Gastroesophageal sphincter (tissue), 4 donors: Measurements from ENCODE around the gene TSPAN9. TPM values are rescaled to one million over a fixed set of nuclear protein-coding genes. Genes with fewer than 3 reads are reported as not detected.

Experiments used
- ATAC-seq: fragments of 150-250 bp; one replicate; pipeline ENCODE4 v1.9.1; 2016; ENCODE audit warnings: mild to moderate bottlenecking, moderate library complexity
- H3K27ac ChIP-seq, 4 donors: fragments of 200-600 bp; sonication (generic) in 3 of 4; 1 replicate in 3 of 4; 2 replicates in 1 of 4; pipeline ENCODE4 v1.5.1; 2016 to 2019
- H3K27me3 ChIP-seq: fragments of 200-600 bp; sonication (generic); one replicate; pipeline ENCODE4 v1.5.1; 2019
- H3K36me3 ChIP-seq, 2 donors: fragments of 200-600 bp; sonication (generic); one replicate each; pipeline ENCODE4 v1.5.1; 2019; ENCODE audit warnings: control low read depth in 1 of 2
- H3K4me1 ChIP-seq, 3 donors: fragments of 200-600 bp; sonication (generic); 1 replicate in 2 of 3; 2 replicates in 1 of 3; pipeline ENCODE4 v1.5.1; 2016 to 2019; ENCODE audit warnings: control low read depth in 2 of 3
- H3K4me3 ChIP-seq, 2 donors: fragments of 200-600 bp; sonication (generic); one replicate each; pipeline ENCODE4 v1.5.1; 2019; ENCODE audit warnings: mild to moderate bottlenecking in 1 of 2, moderate library complexity in 1 of 2
- H3K9me3 ChIP-seq, 3 donors: fragments of 200-600 bp; sonication (generic); one replicate each; pipeline ENCODE4 v1.5.1; 2017 to 2019; ENCODE audit warnings: control low read depth in 2 of 3
- EP300 ChIP-seq: sonication (generic); formaldehyde crosslinking; IDR thresholded peaks from one replicate; pipeline ENCODE4 v1.6.1; 2017; ENCODE audit warnings: antibody characterized with exemption, mild to moderate bottlenecking
- POLR2A ChIP-seq, 2 donors: fragments of 450-650 bp; IDR thresholded peaks; one replicate each; pipeline ENCODE4 v1.6.1; 2017; ENCODE audit warnings: antibody characterized with exemption in 2 of 2, mild to moderate bottlenecking in 2 of 2, moderate library complexity in 1 of 2
- POLR2AphosphoS5 ChIP-seq: sonication (generic); formaldehyde crosslinking; IDR thresholded peaks from one replicate; pipeline ENCODE4 v1.6.1; 2017; ENCODE audit warnings: antibody characterized with exemption
- WGBS, 2 donors: methylation state at CpG; one replicate each; pipeline ENCODE4 v1.1.5; 2018; ENCODE audit warnings: low coverage in 1 of 2; 5-methylcytosine and 5-hydroxymethylcytosine counted together
- total RNA-seq, 4 donors: library from RNA; depleted of rRNA; stranded (reverse); fragments of >200 nt; gene quantifications; one replicate each; pipeline ENCODE4 v1.1.0, GENCODE V29; 2016
- TF ChIP-seq, protein P1 (sequence below), 4 experiments: fragments of 200-600 bp in 2 of 4; fragments of 450-650 bp in 2 of 4; sonication (generic) in 1 of 4; IDR thresholded peaks; one replicate each; pipeline ENCODE4 v1.5.1; 2017 to 2019; ENCODE audit warnings: antibody characterized with exemption in 4 of 4, mild to moderate bottlenecking in 2 of 4, moderate library complexity in 2 of 4

TSPAN9 gene
- total RNA-seq, 4 donors from 2014 or later, result 19.5 to 30.2 (median 26.0) TPM

GRCh38 chr12:3242199-3242863 is 165.2 kb downstream of the TSPAN9 start:
- H3K27ac ChIP-seq, result no peak overlapping the region
- H3K36me3 ChIP-seq, result peaks cover 0 to 7% of the 10 kb centered on the region in 2 donors
- no peak for ATAC-seq
- no peak for TF ChIP-seq EP300
- TF ChIP-seq POLR2A (IDR thresholded peaks at IDR 0.05), result no peak
- no peak for TF ChIP-seq POLR2AphosphoS5
- TF ChIP-seq, protein P1, sequence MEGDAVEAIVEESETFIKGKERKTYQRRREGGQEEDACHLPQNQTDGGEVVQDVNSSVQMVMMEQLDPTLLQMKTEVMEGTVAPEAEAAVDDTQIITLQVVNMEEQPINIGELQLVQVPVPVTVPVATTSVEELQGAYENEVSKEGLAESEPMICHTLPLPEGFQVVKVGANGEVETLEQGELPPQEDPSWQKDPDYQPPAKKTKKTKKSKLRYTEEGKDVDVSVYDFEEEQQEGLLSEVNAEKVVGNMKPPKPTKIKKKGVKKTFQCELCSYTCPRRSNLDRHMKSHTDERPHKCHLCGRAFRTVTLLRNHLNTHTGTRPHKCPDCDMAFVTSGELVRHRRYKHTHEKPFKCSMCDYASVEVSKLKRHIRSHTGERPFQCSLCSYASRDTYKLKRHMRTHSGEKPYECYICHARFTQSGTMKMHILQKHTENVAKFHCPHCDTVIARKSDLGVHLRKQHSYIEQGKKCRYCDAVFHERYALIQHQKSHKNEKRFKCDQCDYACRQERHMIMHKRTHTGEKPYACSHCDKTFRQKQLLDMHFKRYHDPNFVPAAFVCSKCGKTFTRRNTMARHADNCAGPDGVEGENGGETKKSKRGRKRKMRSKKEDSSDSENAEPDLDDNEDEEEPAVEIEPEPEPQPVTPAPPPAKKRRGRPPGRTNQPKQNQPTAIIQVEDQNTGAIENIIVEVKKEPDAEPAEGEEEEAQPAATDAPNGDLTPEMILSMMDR (IDR thresholded peaks at IDR 0.05), result no peak
- H3K9me3 ChIP-seq, result no peaks in the 10 kb centered on the region
- H3K4me3 ChIP-seq, result no peak overlapping the region
- WGBS, 2 donors, result 100% methylated on average over 1 of the region's 10 CpGs; no CpG with 5 or more reads in 1 of the 2 donors
- H3K27me3 ChIP-seq, result no peaks in the 10 kb centered on the region
- H3K4me1 ChIP-seq, result peaks cover 0 to 7% (median 0%) of the 10 kb centered on the region in 3 donors

GRCh38 chr12:3243376-3244084 is 166.4 kb downstream of the TSPAN9 start:
- H3K4me1 ChIP-seq, result peaks cover 0 to 13% (median 0%) of the 10 kb centered on the region in 3 donors
- no peak for ATAC-seq
- WGBS, 2 donors, result 80 to 100% methylated on average over 1 to 5 of the region's 14 CpGs

GRCh38 chr12:3244219-3244750 is 167.1 kb downstream of the TSPAN9 start:
- peaks cover 0 to 7% of the 10 kb centered on the region in 2 donors for H3K36me3 ChIP-seq
- H3K27me3 ChIP-seq, result no peaks in the 10 kb centered on the region
- H3K4me1 ChIP-seq, result peaks cover 0 to 13% (median 0%) of the 10 kb centered on the region in 3 donors
- H3K4me3 ChIP-seq, result no peak overlapping the region
- H3K27ac ChIP-seq, result no peak overlapping the region
- 100% methylated on average over 2 of the region's 20 CpGs; no CpG with 5 or more reads in 1 of the 2 donors for WGBS, 2 donors
- ATAC-seq, result no peak
- no peaks in the 10 kb centered on the region for H3K9me3 ChIP-seq
- no peak for TF ChIP-seq POLR2A (IDR thresholded peaks at IDR 0.05)
- TF ChIP-seq, protein P1 (IDR thresholded peaks at IDR 0.05), result no peak
- TF ChIP-seq EP300, result no peak
- no peak for TF ChIP-seq POLR2AphosphoS5

More at GRCh38 chr12:3243376-3244084, 166.4 kb downstream of the TSPAN9 start:
- no peak overlapping the region for H3K27ac ChIP-seq
- no peaks in the 10 kb centered on the region for H3K27me3 ChIP-seq
- no peaks in the 10 kb centered on the region for H3K9me3 ChIP-seq
- TF ChIP-seq POLR2AphosphoS5, result no peak
- no peak for TF ChIP-seq POLR2A (IDR thresholded peaks at IDR 0.05)
- no peak for TF ChIP-seq EP300
- TF ChIP-seq, protein P1 (IDR thresholded peaks at IDR 0.05), result no peak
- H3K36me3 ChIP-seq, result peaks cover 0 to 7% of the 10 kb centered on the region in 2 donors
- no peak overlapping the region for H3K4me3 ChIP-seq

DNA sequence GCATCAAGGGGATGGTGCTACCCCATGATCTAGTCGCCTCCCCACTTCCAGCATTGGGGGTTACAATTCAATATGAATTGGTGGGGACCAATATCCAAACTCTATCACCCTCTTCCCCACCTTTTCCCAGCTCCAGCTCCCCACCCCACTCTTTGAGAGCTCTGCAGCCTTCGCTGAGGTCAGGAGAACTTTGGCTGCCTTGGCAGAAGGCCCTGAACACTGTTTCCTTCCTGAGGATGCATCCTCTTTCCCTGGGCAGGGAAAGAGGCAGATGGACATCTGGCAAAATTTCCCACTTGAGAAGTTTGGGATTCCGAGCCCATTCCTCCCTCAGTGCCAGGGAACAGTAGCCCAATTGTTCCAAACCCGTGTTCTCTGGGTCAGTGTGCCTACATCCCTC is 169.1 kb downstream of the TSPAN9 start:
- no peak for ATAC-seq
- TF ChIP-seq, protein P1 (IDR thresholded peaks at IDR 0.05), result no peak
- no peak for TF ChIP-seq POLR2A (IDR thresholded peaks at IDR 0.05)
- no peak for TF ChIP-seq POLR2AphosphoS5
- no peak for TF ChIP-seq EP300
- no peaks in the 10 kb centered on the region for H3K27me3 ChIP-seq
- peaks cover 0 to 25% (median 0%) of the 10 kb centered on the region in 3 donors for H3K4me1 ChIP-seq
- 77% methylated on average over 4 of the region's 4 CpGs; no CpG with 5 or more reads in 1 of the 2 donors for WGBS, 2 donors
- peaks cover 0 to 7% of the 10 kb centered on the region in 2 donors for H3K36me3 ChIP-seq
- H3K27ac ChIP-seq, result no peak overlapping the region
- no peaks in the 10 kb centered on the region for H3K9me3 ChIP-seq
- no peak overlapping the region for H3K4me3 ChIP-seq
